Vagina (tissue), 2 donors: Measurements from ENCODE around the gene TEX9. TPM values are rescaled to one million over a fixed set of nuclear protein-coding genes. Genes with fewer than 3 reads are reported as not detected.
"Not testable (repeated sequence)": the region's sequence is repeated elsewhere in the genome, so short reads cannot be mapped to it uniquely, and the experiment has no call there.

Experiments
- DNase-seq, 2 donors: peaks; one replicate each; pipeline ENCODE4 v3.0.0-alpha.2; 2017; ENCODE audit errors: extremely low spot score in 2 of 2
- H3K27ac ChIP-seq: fragments of 200-600 bp; sonication (generic); one replicate; pipeline ENCODE4 v1.5.1; 2019
- H3K27me3 ChIP-seq: fragments of 200-600 bp; sonication (generic); one replicate; pipeline ENCODE4 v1.5.1; 2019
- H3K36me3 ChIP-seq, 2 donors: fragments of 200-600 bp; sonication (generic); one replicate each; pipeline ENCODE4 v1.5.1; 2017 to 2019
- H3K4me1 ChIP-seq: fragments of 200-600 bp; sonication (generic); one replicate; pipeline ENCODE4 v1.5.1; 2019
- H3K4me3 ChIP-seq, 2 donors: fragments of 200-600 bp; sonication (generic); 1 replicate in 1 of 2; 2 replicates in 1 of 2; pipeline ENCODE4 v1.5.1; 2016 to 2019
- H3K9me3 ChIP-seq: fragments of 200-600 bp; sonication (generic); one replicate; pipeline ENCODE4 v1.5.1; 2019
- POLR2A ChIP-seq, 2 donors: fragments of 450-650 bp; IDR thresholded peaks; one replicate each; pipeline ENCODE4 v1.6.1; 2017; ENCODE audit warnings: antibody characterized with exemption in 2 of 2, mild to moderate bottlenecking in 2 of 2, moderate library complexity in 2 of 2
- POLR2AphosphoS5 ChIP-seq, 2 donors: sonication (generic); formaldehyde crosslinking; IDR thresholded peaks; one replicate each; pipeline ENCODE4 v1.9.0; 2017; ENCODE audit warnings: antibody characterized with exemption in 2 of 2, mild to moderate bottlenecking in 2 of 2, low read depth in 1 of 2; ENCODE audit not compliant: insufficient read depth in 1 of 2
- intact Hi-C: fragments of 100-400 bp; cut with DNase I; formaldehyde crosslinking; loops from one replicate; pipeline ENCODE4 v1.15.1; 2023
- total RNA-seq: library from RNA; depleted of rRNA; stranded (reverse); fragments of >200 nt; gene quantifications from one replicate; pipeline ENCODE4 v1.2.3, GENCODE V29; 2016
- TF ChIP-seq, protein P1 (sequence below), 3 experiments: fragments of 450-650 bp in 2 of 3; fragments of 200-600 bp in 1 of 3; sonication (generic) in 1 of 3; IDR thresholded peaks; one replicate each; pipeline ENCODE4 v1.5.1; 2017 to 2019; ENCODE audit warnings: antibody characterized with exemption in 3 of 3, mild to moderate bottlenecking in 2 of 3, moderate library complexity in 2 of 3

The TEX9 gene
- total RNA-seq, 1 donor from 2014 or later: 4.9 TPM

DNA sequence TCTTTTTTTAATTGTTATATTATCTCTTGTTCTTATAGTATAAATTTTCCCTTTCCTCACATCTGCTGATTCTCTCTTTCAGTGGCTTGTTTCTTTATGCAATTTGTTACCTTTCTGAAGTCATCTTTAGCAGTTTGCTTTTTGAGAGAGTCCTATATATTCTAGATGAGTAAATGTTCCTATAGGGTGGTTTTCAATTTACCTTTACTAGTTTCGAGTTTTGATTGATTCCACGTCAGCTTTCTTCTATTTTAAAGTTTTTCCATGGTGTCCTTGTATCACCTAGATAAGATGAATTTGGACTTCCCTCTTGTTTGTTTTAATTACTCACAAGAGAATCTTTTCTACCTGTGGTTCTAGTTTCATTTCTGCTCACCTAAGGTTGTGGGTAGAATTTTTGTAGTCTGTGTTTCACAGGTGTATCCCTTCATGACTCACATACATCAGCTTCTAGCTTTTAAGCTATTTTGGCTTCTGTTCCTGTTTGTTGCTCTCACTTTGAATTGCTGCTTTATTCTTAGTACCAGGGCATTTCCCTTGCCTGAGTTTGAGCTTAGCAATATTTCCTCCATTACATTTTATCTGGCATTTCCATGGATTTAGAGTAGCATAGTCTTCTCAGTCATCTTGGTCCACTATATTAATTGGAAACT is 6.4 kb downstream of the TEX9 start:
- no peak for DNase-seq
- no peaks in the 10 kb centered on the region for H3K27me3 ChIP-seq
- no peak overlapping the region for H3K27ac ChIP-seq
- intact Hi-C loops: no loop called here
- no peaks in the 10 kb centered on the region for H3K9me3 ChIP-seq
- no peaks in the 10 kb centered on the region for H3K36me3 ChIP-seq
- no peaks in the 10 kb centered on the region for H3K4me1 ChIP-seq
- TF ChIP-seq POLR2AphosphoS5 (IDR thresholded peaks at IDR 0.05; ENCODE audit: insufficient read depth in 1 of 2, low read depth in 1 of 2): no peak
- H3K4me3 ChIP-seq: no peak overlapping the region

DNA sequence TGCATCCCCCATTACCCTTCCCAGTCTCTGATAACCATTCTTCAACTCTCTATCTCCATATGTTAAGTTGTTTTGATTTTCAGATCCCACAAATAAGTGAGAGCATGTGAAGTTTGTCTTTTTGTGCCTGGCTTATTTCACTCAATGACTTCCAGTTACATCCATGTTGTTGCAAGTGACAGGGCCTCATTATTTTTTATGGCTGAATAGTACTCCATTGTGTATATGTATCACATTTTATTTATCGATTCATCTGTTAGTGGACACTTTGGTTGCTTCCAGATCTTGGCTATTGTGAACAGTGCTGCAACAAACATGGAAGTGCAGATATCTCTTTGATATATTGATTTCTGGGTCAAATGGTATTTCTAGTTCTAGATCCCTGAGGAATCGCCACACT is 9.5 kb downstream of the TEX9 start:
- DNase-seq, intact Hi-C loops, H3K4me1 ChIP-seq, H3K36me3 ChIP-seq, H3K27me3 ChIP-seq, H3K9me3 ChIP-seq, H3K27ac ChIP-seq, H3K4me3 ChIP-seq: not testable (repeated sequence)

DNA sequence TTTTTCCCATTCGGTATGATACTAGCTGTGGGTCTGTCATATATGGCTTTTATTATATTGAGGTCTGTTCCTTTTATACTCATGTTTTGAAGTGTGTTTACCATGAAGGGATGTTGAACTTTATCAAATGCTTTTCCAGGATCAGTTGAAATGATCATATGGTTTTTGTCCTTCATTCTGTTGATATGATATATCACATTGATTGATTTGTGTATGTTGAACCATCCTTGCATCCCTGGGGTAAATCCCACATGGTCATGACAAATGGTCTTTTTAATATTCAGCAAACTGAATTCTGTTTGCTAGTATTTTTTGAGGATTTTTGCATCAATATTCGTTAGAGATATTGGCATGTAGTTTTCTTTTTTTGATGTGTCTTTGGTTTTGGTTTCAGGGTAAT is 12.6 kb downstream of the TEX9 start:
- intact Hi-C loops: not testable (repeated sequence)

DNA sequence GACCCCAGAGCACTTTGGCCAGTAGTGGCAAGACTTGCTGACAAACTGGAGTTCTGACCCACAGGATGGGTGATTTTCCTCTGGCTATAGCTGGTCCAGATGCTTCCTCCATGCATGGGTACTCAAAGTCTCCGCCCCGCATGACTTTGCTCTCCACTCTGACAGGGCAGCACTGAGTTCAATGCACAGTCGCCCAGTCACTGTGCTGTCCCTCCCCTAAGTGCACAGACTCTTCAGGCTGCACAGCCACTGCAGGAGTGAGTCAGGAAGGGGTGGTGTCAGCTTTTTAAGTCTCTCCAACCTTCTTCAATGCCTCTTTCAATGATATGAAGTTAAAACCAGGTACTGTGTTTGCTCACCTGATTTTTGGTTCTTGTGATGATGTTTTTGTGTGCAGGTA is 17.8 kb downstream of the TEX9 start:
- H3K36me3 ChIP-seq: no peaks in the 10 kb centered on the region
- H3K4me3 ChIP-seq: no peak overlapping the region
- intact Hi-C loops: no loop called here

More for the DNA sequence above, 12.6 kb downstream of the TEX9 start:
- H3K36me3 ChIP-seq, H3K27ac ChIP-seq, H3K4me1 ChIP-seq, H3K9me3 ChIP-seq, H3K4me3 ChIP-seq, H3K27me3 ChIP-seq, DNase-seq: not testable (repeated sequence)

DNA sequence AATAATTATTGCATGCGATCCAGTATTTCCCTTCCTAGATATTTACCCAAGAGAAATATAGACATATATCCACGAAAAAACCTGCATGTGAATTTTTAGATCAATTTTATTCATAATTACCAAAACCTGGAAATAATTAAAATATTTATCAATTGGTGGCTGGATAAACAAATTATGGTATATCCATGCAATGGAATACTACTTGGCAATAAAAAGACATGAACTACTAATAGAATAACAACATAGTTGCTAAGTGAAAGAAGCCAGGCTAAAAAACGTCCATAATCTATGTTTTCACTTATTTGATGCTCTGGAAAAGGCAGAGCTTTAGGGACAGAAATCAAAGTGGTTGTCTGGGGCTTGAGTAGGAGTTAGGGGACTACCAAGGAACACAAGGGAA is 20.7 kb downstream of the TEX9 start:
- intact Hi-C loops: no loop called here
- H3K4me1 ChIP-seq: no peaks in the 10 kb centered on the region
- no peaks in the 10 kb centered on the region for H3K9me3 ChIP-seq
- no peak overlapping the region for H3K4me3 ChIP-seq
- H3K27ac ChIP-seq: no peak overlapping the region
- no peaks in the 10 kb centered on the region for H3K36me3 ChIP-seq
- no peak for DNase-seq
- no peaks in the 10 kb centered on the region for H3K27me3 ChIP-seq
- TF ChIP-seq POLR2AphosphoS5 (IDR thresholded peaks at IDR 0.05; ENCODE audit: insufficient read depth in 1 of 2, low read depth in 1 of 2): no peak
- no peak for TF ChIP-seq POLR2A (IDR thresholded peaks at IDR 0.05)

More for the DNA sequence above, 17.8 kb downstream of the TEX9 start:
- DNase-seq: no peak
- Histone ChIP-seq H3K27me3 (no peaks in the 10 kb centered on the region), H3K4me1 (no peaks in the 10 kb centered on the region), H3K9me3 (no peaks in the 10 kb centered on the region), H3K27ac (no peak overlapping the region)
- TF ChIP-seq POLR2A (IDR thresholded peaks at IDR 0.05) (no peak), POLR2AphosphoS5 (IDR thresholded peaks at IDR 0.05; ENCODE audit: insufficient read depth in 1 of 2, low read depth in 1 of 2) (no peak)
- TF ChIP-seq, protein P1, sequence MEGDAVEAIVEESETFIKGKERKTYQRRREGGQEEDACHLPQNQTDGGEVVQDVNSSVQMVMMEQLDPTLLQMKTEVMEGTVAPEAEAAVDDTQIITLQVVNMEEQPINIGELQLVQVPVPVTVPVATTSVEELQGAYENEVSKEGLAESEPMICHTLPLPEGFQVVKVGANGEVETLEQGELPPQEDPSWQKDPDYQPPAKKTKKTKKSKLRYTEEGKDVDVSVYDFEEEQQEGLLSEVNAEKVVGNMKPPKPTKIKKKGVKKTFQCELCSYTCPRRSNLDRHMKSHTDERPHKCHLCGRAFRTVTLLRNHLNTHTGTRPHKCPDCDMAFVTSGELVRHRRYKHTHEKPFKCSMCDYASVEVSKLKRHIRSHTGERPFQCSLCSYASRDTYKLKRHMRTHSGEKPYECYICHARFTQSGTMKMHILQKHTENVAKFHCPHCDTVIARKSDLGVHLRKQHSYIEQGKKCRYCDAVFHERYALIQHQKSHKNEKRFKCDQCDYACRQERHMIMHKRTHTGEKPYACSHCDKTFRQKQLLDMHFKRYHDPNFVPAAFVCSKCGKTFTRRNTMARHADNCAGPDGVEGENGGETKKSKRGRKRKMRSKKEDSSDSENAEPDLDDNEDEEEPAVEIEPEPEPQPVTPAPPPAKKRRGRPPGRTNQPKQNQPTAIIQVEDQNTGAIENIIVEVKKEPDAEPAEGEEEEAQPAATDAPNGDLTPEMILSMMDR (IDR thresholded peaks at IDR 0.05): no peak

DNA sequence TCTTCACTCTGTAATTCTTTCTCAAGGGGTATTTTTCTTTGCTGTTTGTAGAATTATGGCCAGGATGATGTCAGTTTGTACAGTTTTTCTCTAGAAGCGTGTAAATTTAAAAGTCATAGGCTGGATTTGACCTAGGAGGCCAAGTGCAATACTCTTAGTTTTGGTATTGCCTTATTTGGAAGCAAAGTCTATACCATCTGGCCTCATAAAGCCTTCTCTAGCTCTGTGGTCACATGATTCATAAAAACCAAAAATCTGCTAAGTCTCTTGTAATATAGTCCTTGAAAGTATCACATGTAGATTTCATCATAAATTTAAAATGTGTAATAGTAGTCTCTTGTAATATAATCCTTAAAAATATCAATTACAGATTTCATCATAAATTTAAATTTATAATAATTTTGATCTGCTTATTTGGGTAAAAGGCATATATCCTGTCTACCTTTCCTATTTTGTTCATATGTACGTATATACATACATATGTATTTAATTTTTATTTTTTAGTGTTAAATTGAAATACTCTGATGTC is 25.6 kb downstream of the TEX9 start:
- no peaks in the 10 kb centered on the region for H3K27me3 ChIP-seq
- TF ChIP-seq POLR2A (IDR thresholded peaks at IDR 0.05) (no peak), POLR2AphosphoS5 (IDR thresholded peaks at IDR 0.05; ENCODE audit: insufficient read depth in 1 of 2, low read depth in 1 of 2) (no peak)
- TF ChIP-seq, protein P1 (IDR thresholded peaks at IDR 0.05): no peak
- no peak overlapping the region for H3K27ac ChIP-seq
- DNase-seq: no peak
- no peaks in the 10 kb centered on the region for H3K4me1 ChIP-seq
- intact Hi-C loops: no loop called here
- no peaks in the 10 kb centered on the region for H3K36me3 ChIP-seq
- no peak overlapping the region for H3K4me3 ChIP-seq
- H3K9me3 ChIP-seq: no peaks in the 10 kb centered on the region

DNA sequence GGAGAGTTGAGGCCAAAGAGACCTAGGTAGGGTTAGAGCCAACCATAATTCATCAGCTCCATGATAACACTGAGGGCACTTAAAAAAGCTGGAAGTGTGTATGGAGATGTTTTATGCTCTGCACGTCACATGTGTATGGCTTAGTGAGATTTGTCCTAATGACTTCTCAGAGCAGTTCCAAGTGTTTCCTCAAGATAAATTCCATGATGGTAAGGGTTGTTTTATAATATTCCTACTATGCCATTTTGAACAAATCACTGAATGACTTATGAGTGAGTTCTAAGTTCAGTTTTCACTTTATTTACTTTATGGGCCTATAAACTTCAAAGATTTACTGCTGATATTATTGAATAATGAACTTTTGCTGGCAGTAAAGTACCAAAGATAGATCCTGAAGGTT is 28.1 kb downstream of the TEX9 start:
- TF ChIP-seq, protein P1 (IDR thresholded peaks at IDR 0.05): no peak
- no peak for TF ChIP-seq POLR2A (IDR thresholded peaks at IDR 0.05)
- no peak for TF ChIP-seq POLR2AphosphoS5 (IDR thresholded peaks at IDR 0.05; ENCODE audit: insufficient read depth in 1 of 2, low read depth in 1 of 2)
- H3K9me3 ChIP-seq: no peaks in the 10 kb centered on the region

More for the DNA sequence above, 28.1 kb downstream of the TEX9 start:
- Histone ChIP-seq H3K27me3 (no peaks in the 10 kb centered on the region), H3K36me3 (no peaks in the 10 kb centered on the region), H3K27ac (no peak overlapping the region), H3K4me1 (no peaks in the 10 kb centered on the region), H3K4me3 (no peak overlapping the region)
- intact Hi-C loops: no loop called here
- DNase-seq: no peak
